CD14-positive monocyte (primary cell): Measurements from ENCODE around the gene KCNB1. TPM values are rescaled to one million over a fixed set of nuclear protein-coding genes. Genes with fewer than 3 reads are reported as not detected.

Experiments used
- DNase-seq, 3 donors: peaks; one replicate each; pipeline ENCODE4 v3.0.0-alpha.2; 2011 to 2022
- H2AFZ ChIP-seq: 2 replicates; pipeline ENCODE4 v1.6.0; 2012; ENCODE audit warnings: mild to moderate bottlenecking, low read depth, low read length, inconsistent platforms; ENCODE audit not compliant: insufficient read depth, poor library complexity, severe bottlenecking
- H3K27ac ChIP-seq, 2 donors: 1 replicate in 1 of 2; 2 replicates in 1 of 2; pipeline ENCODE4 v1.5.1; 2012 to 2013; ENCODE audit warnings: low read length in 2 of 2, control low read depth in 1 of 2, inconsistent platforms in 1 of 2, low read depth in 1 of 2, mild to moderate bottlenecking in 1 of 2
- H3K27me3 ChIP-seq, 2 donors: one replicate each; pipeline versions ENCODE4 v1.6.0 to v1.6.1; 2011 to 2013; ENCODE audit warnings: low read length in 2 of 2; ENCODE audit not compliant: control insufficient read depth in 2 of 2, insufficient read depth in 2 of 2
- H3K36me3 ChIP-seq, 2 donors: replicated peaks in 1 of 2; 1 replicate in 1 of 2; 2 replicates in 1 of 2; pipeline versions ENCODE4 v1.5.1 to v1.6.1; 2012 to 2013; ENCODE audit warnings: low read length in 2 of 2, control low read depth in 1 of 2, inconsistent platforms in 1 of 2, mild to moderate bottlenecking in 1 of 2; ENCODE audit not compliant: insufficient read depth in 2 of 2, control insufficient read depth in 1 of 2
- H3K4me1 ChIP-seq, 2 donors: 1 replicate in 1 of 2; 2 replicates in 1 of 2; pipeline versions ENCODE4 v1.5.1 to v1.6.1; 2012 to 2013; ENCODE audit warnings: low read length in 2 of 2, control low read depth in 1 of 2, inconsistent platforms in 1 of 2, mild to moderate bottlenecking in 1 of 2, moderate library complexity in 1 of 2; ENCODE audit not compliant: insufficient read depth in 2 of 2, control insufficient read depth in 1 of 2
- H3K4me2 ChIP-seq: replicated peaks from 2 replicates; pipeline ENCODE3; 2012; ENCODE audit warnings: low read length, moderate library complexity, mild to moderate bottlenecking; ENCODE audit not compliant: poor library complexity, severe bottlenecking; ENCODE audit errors: extremely low read depth
- H3K4me3 ChIP-seq, 3 experiments: fragments of 200-600 bp in 1 of 3; sonication (generic) in 1 of 3; replicated peaks in 1 of 3; 1 replicate in 2 of 3; 2 replicates in 1 of 3; pipeline ENCODE4 v1.5.1; 2011 to 2013; ENCODE audit warnings: low read length in 3 of 3, mild to moderate bottlenecking in 3 of 3, control low read depth in 2 of 3, low read depth in 2 of 3, inconsistent platforms in 1 of 3, moderate library complexity in 1 of 3
- H3K79me2 ChIP-seq: 2 replicates; pipeline ENCODE4 v1.6.0; 2012; ENCODE audit warnings: mild to moderate bottlenecking, control low read depth, inconsistent platforms, low read length, moderate library complexity; ENCODE audit not compliant: insufficient read depth
- H3K9ac ChIP-seq: 2 replicates; pipeline ENCODE4 v1.6.0; 2017; ENCODE audit warnings: low read length, mild to moderate bottlenecking; ENCODE audit not compliant: insufficient read depth, poor library complexity, severe bottlenecking
- H3K9me3 ChIP-seq, 2 donors: replicated peaks in 1 of 2; 1 replicate in 1 of 2; 2 replicates in 1 of 2; pipeline versions ENCODE4 v1.5.1 to v1.6.1; 2012 to 2013; ENCODE audit warnings: low read length in 2 of 2, control low read depth in 1 of 2; ENCODE audit not compliant: control insufficient read depth in 1 of 2, insufficient read depth in 1 of 2
- H4K20me1 ChIP-seq: 2 replicates; pipeline ENCODE4 v1.6.0; 2012; ENCODE audit warnings: mild to moderate bottlenecking, low read length, control low read depth, moderate library complexity; ENCODE audit not compliant: insufficient read depth
- H3K27ac Mint-ChIP-seq, 7 donors: one replicate each; pipeline ENCODE4 v1.8.0; 2020; ENCODE audit warnings: mild to moderate bottlenecking in 7 of 7, mixed read lengths in 7 of 7, moderate library complexity in 6 of 7, inconsistent platforms in 2 of 7
- H3K27me3 Mint-ChIP-seq, 3 donors: one replicate each; pipeline ENCODE4 v1.8.0; 2021 to 2022; ENCODE audit warnings: low read depth in 3 of 3, mild to moderate bottlenecking in 3 of 3, mixed read lengths in 3 of 3, moderate library complexity in 3 of 3, inconsistent platforms in 1 of 3
- H3K36me3 Mint-ChIP-seq, 2 donors: one replicate each; pipeline ENCODE4 v1.8.0; 2020; ENCODE audit warnings: mixed read lengths in 2 of 2, inconsistent platforms in 1 of 2, mild to moderate bottlenecking in 1 of 2
- H3K4me1 Mint-ChIP-seq: one replicate; pipeline ENCODE4 v1.8.0; 2020; ENCODE audit warnings: mild to moderate bottlenecking, mixed read lengths
- H3K4me3 Mint-ChIP-seq, 2 donors: one replicate each; pipeline ENCODE4 v1.8.0; 2020; ENCODE audit warnings: mild to moderate bottlenecking in 2 of 2, mixed read lengths in 2 of 2, moderate library complexity in 1 of 2
- H3K9me3 Mint-ChIP-seq, 7 donors: one replicate each; pipeline ENCODE4 v1.8.0; 2020 to 2022; ENCODE audit warnings: mixed read lengths in 7 of 7, mild to moderate bottlenecking in 6 of 7, moderate library complexity in 6 of 7, inconsistent platforms in 2 of 7
- CTCF ChIP-seq: fragments of 200-600 bp; IDR thresholded peaks from one replicate; pipeline ENCODE4 v1.8.0; 2022; ENCODE audit warnings: antibody characterized with exemption, mild to moderate bottlenecking
- WGBS: methylation state at CpG from one replicate; pipeline ENCODE4 v1.1.5; 2013; ENCODE audit warnings: missing lambda C conversion rate; ENCODE audit not compliant: insufficient coverage; 5-methylcytosine and 5-hydroxymethylcytosine counted together
- intact Hi-C, 2 donors: fragments of 100-400 bp; cut with micrococcal nuclease; formaldehyde crosslinking; loops; one replicate each; pipeline versions ENCODE4 v1.15.0 to v1.15.1; 2023
- polyA plus RNA-seq, 3 donors: library from polyadenylated mRNA; depleted of rRNA in 1 of 3; unstranded in 2 of 3; stranded (reverse) in 1 of 3; fragments of 300-500 nt in 2 of 3; fragments of >200 nt in 1 of 3; fragmentation: Illumina TruSeq in 2 of 3; gene quantifications; 1 replicate in 2 of 3; 2 replicates in 1 of 3; pipeline ENCODE4 v1.2.3, GENCODE V29; 2012 to 2021

The KCNB1 gene
- polyA plus RNA-seq, 3 donors: not detected

- Histone ChIP-seq H3K27ac (no peak overlapping the region), H3K4me3 (no peak overlapping the region), H3K9me3 (no peaks in the 10 kb centered on the region), H3K4me2 (no peak overlapping the region), H3K9ac (no peak overlapping the region), H3K27me3 (no peaks in the 10 kb centered on the region), H3K4me1 (no peaks in the 10 kb centered on the region), H3K79me2 (no peaks in the 10 kb centered on the region), H4K20me1 (no peaks in the 10 kb centered on the region), H3K36me3 (no peaks in the 10 kb centered on the region), H2AFZ (no peak overlapping the region)
- Mint-ChIP-seq H3K4me3 (no peak overlapping the region), H3K9me3 (peaks cover 0 to 5% (median 0%) of the 10 kb centered on the region in 7 donors), H3K36me3 (no peaks in the 10 kb centered on the region), H3K27me3 (peaks cover 2 to 24% (median 8%) of the 10 kb centered on the region in 3 donors), H3K27ac (no peak overlapping the region), H3K4me1 (no peaks in the 10 kb centered on the region)
- WGBS: 60% methylated on average over 1 of the region's 4 CpGs
- DNase-seq: no peak
- TF ChIP-seq CTCF: no peak
- intact Hi-C loops: no loop called here
These were observed 105.1 kb downstream of the KCNB1 start for GRCh38 chr20:49377326-49377725.

- Mint-ChIP-seq H3K9me3 (peaks cover 0 to 5% (median 0%) of the 10 kb centered on the region in 7 donors), H3K27me3 (peaks cover 5 to 27% (median 20%) of the 10 kb centered on the region in 3 donors)
- H3K36me3 ChIP-seq: no peaks in the 10 kb centered on the region
These were observed 107.3 kb downstream of the KCNB1 start for GRCh38 chr20:49375170-49375569.

More at GRCh38 chr20:49375170-49375569, 107.3 kb downstream of the KCNB1 start:
- Histone ChIP-seq H2AFZ (no peak overlapping the region), H3K4me3 (no peak overlapping the region), H3K27me3 (no peaks in the 10 kb centered on the region), H3K9ac (no peak overlapping the region), H4K20me1 (no peaks in the 10 kb centered on the region), H3K4me1 (no peaks in the 10 kb centered on the region), H3K4me2 (no peak overlapping the region), H3K9me3 (no peaks in the 10 kb centered on the region), H3K79me2 (no peaks in the 10 kb centered on the region), H3K27ac (no peak overlapping the region)
- no peaks in the 10 kb centered on the region for H3K36me3 Mint-ChIP-seq
- DNase-seq: no peak
- no peaks in the 10 kb centered on the region for H3K4me1 Mint-ChIP-seq
- H3K4me3 Mint-ChIP-seq: no peak overlapping the region
- WGBS: 100% methylated on average over 1 of the region's 3 CpGs
- TF ChIP-seq CTCF: no peak
- H3K27ac Mint-ChIP-seq: no peak overlapping the region
- intact Hi-C loops: no loop called here
